HG03442 (cell line): Measurements from ENCODE around the gene PAPLN.
A peak's percentile ranks its signal among the peaks of the same experiment; 100 is the strongest.

ENCODE experiments used
- ATAC-seq: cut with Tn5 transposase; IDR thresholded peaks from one replicate; pipeline ENCODE4 v1.9.1; 2021; ENCODE audit warnings: mild to moderate bottlenecking, moderate library complexity; ENCODE audit not compliant: unreplicated experiment

The PAPLN gene

DNA sequence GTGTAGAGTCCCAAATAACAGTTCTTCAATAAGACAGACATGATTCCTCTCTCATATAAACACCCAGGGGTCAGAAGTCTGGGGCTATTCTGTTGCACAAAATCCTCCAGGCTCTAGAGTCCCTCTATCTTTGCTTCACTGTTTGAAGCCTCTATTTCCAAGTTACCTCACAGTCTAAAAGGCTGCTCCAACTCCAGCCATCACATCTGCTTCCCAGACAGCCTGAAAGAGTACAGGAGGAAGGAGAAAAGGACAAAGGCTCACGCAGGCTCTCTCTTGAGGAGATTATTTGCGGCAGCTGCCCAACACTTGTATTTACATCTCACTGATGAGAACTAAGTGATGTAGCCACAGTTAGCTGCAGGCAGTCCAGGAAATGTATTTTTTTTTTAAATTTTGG, 6.4 kb downstream of the PAPLN start:
- ATAC-seq = no peak

DNA sequence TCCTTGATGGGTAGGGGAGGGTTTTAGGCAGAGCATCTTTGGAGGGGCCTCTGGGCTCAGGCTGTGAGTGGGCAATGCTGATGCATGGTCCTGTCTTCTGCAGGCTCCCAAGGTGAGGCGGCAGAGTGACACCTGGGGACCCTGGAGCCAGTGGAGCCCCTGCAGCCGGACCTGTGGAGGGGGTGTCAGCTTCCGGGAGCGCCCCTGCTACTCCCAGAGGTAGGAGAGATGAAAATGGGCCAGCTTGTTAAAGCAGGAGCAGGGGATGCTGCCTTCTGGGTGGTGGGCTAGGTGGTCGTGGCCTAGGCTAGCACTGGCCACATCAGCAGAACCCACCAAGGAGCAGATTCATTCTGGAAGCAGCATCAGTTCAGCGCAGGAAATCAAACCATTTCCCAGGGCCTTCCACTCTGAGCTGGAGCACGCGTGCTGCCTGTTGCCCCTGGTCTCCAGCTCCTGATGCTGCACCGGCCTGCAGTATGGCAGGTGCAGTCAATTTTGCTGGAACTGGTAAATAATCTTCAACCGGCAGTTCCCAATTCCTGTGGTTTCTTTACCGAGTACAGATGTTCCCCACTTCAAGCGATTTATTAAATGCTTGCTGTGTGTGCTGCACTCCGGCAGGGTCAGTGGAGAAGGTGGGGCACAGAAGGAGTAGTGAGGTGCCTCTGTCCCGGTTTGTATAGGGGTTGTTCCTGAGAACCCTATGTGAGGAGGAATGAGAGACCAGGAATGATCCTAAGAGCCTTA, 7.4 kb downstream of the PAPLN start:
- ATAC-seq = no peak

DNA sequence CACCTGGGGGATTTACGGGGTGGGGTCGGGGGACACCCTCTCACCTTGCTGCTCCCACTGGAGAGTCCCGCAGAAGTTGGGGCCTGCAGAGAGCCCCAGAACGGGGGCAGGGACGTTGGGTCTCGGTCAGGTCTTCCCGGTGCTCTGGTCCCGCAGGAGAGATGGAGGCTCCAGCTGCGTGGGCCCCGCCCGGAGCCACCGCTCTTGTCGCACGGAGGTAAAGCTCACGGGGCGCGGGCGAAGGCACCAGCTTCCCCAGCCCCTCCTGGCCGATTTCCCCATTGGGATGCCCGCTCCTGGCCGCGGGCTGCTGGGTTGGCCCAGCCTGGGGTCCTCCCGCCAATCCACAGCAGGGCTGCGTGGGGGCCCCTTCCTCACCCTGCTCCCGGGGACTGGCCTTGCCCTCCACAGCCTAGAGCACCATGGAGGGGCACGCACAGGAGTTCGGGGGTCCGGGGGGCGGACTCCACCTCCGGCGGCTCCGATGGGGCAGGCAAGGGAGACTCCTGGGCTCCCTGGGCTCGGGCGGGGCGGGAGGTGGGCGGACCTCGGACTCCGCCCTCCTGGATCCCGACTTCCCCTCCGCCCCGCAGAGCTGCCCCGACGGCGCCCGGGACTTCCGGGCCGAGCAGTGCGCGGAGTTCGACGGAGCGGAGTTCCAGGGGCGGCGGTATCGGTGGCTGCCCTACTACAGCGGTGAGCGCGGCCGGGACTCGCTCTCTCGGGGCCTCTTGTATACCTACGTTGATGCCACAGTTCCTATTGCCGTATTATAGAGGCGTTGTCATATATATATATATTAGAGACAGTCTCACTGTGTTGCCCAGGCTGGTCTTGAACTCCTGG, 8.4 kb downstream of the PAPLN start:
- peak; percentile 39 for ATAC-seq

DNA sequence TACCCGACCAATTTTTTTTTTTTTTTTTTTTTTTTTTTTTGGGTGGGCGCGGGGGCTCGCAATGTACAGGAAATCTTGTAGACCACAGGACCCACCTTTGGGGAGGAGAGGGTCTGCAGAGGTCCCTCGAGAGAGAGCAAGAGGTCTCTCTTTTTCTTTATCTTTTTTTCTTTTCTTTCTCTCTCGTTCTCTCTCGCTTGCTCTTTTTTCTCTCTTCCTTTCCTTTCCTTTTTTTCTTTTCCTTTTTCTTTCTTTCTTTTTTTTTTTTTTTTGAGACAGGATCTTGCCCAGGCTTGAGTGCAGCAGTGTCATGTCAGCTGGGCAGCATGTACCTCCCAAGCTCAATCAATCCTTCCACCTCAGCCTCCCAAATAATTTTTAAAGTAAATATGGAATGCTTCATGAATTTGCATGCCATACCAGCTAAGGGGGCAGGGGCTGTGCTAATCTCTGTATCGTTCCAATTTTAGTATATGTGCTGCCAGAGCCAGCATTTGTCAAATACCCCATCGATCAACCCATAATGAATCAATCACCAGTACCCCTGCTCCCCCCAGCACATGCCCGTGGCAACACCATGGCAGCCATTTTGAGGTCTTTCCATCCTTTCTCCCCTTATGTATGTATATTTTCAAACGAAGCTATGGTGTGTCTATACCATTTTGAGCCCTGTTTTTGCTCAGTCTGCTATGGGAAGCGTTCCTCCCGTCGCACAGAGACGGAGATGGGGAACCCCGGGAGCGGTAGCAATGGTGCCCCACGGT, 9.3 kb downstream of the PAPLN start:
- no peak for ATAC-seq

DNA sequence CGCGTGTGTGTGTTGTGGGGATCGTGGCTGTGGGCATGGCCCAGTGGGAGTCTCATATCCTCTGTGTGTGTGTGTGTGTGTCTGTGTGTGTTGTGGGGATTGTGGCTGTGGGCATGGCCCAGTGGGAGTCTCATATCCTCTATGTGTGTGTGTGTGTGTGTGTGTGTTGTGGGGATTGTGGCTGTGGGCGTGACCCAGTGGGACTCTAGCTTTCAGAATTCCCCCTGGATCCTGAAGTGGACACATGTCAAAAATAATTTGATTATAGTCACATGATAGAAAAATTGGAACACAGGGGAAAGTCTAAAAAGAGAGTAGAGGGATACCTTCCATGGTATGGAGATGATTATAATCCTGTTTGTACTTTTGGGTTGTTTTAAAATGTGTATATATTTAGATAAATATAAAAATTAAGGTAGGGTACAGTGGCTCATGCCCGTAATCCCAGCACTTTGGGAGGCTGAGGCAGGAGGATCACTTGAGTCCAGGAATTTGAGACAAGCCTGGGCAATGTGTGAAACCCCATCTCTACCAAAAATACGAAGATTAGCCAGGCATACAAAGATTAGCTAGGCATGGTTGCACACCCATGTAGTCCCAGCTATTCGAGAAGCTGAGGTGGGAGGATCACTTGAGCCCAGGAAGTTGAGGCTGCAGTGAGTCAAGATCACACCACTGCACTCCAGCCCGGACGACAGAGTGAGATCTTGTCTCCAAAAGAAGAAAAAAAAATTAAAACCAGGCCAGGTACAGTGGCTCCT, 11.0 kb downstream of the PAPLN start:
- no peak for ATAC-seq

DNA sequence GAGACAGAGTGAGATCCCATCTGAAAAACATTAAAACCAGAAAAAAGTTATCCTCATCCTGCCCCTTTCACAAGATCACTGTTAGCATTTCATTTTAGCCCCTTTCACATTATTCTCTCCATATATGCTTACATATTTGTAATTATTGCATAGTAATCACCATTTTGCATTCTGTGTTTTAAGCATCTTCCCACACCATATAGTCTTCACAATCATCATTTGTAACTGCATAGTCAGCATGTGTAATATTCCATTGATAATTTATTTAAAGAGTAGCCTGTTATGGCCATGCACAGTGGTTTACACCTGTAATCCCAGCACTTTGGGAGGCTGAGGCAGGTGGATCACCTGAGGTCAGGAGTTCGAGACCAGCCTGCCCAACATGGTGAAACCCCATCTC, 11.8 kb downstream of the PAPLN start:
- ATAC-seq = no peak

DNA sequence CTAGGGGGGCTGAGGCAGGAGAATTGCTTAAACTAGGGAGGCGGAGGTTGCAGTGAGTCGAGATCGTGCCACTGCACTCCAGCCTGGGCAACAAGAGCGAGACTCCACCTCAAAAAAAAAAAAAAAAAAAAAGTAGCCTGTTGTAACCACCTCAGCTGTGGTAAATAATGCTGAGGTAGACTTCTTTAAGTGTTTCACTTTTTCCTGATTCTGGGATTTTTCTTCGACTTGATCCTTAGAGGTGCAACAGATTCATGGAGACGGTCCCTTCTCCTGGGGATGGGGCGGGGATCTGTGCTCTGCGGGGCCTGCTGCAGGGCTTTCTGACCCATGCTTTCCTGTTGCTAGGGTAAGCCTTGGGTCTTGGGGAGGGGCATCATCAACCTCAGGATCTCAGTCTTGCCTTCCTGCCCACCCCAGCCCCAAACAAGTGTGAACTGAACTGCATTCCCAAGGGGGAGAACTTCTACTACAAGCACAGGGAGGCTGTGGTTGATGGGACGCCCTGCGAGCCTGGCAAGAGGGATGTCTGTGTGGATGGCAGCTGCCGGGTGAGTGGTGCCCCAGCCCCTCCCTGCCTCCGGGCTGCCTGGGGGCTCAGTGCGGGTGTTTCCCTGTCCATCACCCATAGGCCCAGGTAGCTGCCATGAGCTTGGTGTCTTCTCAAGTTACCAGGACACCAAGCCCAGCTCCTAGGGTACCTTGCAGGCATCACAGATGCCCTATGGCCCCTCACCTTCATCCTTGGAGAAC, 12.4 kb downstream of the PAPLN start:
- ATAC-seq = no peak

DNA sequence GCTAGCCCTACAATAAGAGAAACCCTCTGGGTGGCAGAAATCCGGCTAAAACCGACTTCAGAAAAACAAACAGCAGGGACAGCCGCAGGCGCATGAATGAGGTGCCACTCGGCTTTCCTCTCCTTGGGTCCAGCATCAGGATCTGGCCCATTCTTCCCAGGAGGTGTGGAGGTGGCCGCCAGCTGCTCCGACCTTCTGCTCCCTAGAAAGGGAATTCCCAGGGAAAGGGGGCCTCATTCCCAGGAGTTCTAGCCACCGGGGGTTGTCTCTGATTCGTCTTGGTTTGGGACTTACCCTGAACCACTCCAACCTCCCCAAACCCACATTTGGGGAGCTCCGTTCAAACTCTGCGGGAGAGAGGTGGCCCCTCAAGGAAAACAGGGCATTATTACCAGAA, 13.0 kb downstream of the PAPLN start:
- no peak for ATAC-seq

DNA sequence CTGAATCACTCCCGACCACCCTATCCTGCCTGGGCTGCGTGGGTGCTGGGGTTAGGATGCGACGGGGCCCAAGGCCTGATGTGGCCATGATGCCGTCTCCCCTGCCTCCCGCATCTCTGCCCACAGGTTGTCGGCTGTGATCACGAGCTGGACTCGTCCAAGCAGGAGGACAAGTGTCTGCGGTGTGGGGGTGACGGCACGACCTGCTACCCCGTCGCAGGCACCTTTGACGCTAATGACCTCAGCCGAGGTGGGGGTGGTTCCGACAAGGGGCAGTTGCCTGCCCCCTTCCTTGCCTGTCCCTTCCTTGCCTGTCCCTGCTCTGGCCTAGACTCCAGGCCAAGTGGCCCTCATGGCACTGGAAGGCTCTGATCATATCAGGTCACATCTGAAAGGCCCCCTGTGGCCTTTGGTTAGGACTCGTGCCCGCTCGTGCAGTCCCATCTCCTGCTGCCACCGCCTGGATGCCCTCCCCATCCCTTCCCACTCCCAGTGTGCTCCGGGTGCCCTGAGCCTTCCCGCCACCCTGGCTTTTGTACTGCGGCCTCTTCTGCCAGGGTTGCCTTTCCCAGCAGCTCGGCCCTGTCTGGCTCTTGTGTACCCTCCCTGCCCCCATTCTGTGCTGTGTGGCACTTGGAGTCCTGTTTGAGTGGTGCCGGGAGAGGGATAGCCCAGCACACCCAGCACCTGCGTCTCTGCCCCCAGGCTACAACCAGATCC, 13.6 kb downstream of the PAPLN start:
- no peak for ATAC-seq

DNA sequence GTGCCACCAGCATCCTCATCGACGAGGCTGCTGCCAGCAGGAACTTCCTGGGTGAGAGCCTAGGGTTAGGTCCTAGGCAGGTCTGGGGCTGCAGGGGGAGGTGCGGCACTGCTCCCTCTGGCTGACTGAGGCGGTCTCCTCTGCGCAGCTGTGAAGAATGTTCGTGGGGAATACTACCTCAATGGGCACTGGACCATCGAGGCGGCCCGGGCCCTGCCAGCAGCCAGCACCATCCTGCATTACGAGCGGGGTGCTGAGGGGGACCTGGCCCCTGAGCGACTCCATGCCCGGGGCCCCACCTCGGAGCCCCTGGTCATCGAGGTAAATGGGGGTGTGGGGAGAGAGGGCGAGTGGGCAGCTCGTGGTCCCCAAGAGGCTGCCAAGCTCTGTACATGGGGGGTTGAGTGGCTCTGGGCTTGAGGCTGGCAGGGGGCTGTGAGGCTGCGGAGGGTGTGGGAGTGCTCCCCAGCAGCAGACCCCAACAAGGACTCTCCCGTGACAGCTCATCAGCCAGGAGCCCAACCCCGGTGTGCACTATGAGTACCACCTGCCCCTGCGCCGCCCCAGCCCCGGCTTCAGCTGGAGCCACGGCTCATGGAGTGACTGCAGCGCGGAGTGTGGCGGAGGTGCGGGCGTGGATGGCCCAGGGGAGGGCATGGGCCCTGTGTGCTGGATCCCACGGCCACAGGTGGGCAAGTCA, 14.4 kb downstream of the PAPLN start:
- ATAC-seq = no peak

DNA sequence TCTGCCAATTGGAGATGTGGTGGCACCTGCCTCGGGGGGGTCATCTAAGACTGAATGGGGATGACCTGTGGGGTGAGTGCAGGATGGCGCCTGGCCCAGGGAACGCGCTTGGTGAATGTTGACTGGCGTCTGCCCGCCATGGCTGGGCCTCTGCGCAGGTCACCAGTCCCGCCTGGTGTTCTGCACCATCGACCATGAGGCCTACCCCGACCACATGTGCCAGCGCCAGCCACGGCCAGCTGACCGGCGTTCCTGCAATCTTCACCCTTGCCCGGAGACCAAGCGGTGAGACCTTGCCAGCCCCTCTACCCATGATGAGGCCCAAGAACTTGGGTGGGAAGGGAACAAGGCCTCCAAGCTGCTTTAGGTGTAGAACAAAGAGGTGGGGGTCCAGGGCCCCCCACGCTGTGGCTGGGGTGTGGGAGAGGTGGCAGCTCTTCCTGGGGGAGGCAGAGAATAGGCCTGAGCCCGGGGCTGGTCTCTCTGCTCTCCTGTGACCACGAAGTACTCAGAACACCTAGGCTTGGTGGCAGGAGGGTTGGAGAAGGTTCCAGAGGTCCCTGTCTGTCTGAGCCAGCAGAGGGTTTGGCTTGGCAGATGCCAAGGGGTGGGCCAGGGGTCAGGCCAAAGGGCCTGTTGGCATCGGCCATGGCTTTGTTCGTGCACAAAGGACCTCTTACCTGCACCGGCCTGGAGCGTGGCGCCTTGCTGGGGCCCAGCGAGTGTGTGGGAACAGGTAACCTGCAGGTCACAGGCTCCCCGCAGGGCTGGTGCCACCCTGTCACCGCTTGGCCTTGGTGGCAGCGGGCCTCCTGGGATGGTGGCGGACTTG, 15.4 kb downstream of the PAPLN start:
- ATAC-seq = no peak

DNA sequence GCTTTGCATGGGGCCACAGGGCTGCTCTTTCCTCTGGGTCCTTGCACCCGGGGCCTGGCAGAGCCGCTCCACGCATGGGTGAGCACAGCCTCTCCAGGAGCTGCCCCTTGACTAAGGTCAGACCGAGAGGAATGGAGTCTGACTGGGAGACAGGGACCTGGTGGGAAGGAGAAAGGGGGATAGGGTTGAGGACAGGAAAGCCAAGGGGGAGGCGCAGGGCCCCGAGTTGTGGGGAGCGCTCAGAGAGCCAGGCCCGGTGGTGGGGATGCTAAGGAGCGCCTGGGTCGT, 16.0 kb downstream of the PAPLN start:
- no peak for ATAC-seq

DNA sequence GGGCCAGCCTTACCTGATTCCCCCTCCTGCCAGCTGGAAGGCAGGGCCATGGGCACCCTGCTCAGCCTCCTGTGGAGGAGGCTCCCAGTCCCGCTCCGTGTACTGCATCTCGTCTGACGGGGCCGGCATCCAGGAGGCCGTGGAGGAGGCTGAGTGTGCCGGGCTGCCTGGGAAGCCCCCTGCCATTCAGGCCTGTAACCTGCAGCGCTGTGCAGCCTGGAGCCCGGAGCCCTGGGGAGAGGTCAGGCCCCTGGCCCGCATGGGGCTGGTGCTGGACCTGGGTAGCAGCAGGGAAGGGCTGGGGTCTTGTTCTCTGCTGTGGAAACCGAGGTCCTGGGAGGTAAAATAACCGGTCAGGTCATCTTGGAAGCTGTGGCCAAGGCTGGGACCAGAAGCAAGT, 16.4 kb downstream of the PAPLN start:
- ATAC-seq = no peak

DNA sequence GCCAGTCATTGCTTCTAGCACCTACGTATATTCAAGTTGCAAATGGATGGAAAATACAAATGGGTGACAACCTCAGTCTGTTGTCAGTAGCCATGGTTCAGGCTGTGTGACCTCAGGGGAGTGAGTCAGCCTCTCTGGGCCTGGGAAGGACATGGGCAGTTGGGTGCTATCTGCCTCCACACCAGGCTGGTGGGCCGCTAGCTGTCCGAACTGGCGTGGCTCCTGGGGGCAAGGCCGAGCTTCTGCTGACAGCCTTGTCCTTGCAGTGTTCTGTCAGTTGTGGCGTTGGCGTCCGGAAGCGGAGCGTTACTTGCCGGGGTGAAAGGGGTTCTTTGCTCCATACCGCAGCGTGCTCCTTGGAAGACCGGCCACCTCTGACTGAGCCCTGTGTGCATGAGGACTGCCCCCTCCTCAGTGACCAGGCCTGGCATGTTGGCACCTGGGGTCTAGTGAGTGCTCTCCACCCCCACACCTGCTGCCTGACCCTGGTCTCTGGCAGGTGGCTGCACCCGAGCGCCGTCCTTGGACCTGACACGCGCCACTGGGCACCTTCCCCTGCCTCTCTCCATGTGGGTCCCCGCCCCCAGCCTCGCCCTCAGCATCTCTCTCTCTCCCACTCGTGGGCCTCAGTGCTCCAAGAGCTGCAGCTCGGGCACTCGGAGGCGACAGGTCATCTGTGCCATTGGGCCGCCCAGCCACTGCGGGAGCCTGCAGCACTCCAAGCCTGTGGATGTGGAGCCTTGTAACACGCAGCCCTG, 17.1 kb downstream of the PAPLN start:
- no peak for ATAC-seq

DNA sequence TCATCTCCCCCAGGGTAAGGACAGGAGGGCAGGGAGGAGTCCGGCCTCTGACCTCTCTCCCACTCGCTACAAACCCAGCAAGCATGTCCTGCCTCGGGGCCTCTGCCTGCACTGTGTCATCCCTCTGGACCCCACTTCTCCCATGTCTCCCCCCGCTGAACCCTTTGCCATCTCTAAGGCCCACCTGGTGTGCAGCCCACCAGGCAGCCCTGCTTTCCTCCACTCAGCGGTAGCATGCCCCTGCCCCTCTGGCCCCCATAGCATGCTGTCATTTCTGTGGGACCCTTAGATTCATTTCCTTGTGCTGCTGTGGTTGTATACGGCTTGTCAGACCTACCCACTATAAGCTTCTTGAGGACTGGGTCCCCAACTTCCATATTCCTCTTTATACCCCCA, 17.7 kb downstream of the PAPLN start:
- ATAC-seq = no peak

DNA sequence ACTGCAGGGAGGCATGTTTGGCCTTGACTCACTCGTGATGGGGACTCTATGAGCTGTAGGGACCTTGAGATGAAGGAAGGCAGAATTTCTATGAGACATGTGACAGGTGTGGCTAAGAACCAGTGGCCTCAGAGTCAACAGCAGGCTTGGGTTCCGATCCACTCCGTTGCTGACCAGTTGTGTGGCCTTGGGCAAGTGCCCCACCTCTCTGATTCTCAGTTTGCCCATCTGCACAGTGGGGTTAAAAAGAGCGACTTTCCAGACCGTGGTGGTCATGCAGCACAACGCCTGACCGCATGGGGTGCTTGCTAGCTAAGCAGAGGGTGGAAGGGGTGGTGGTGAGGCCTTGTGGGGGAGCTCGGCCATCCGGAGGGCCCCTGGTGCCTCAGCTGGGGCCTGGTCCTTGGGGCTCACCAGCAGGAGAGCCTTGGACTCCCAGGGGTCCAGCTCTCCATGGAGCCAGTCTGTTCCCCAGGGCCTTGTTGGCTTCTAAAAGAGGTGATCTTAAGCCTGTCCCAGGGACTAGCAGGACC, 18.5 kb downstream of the PAPLN start:
- no peak for ATAC-seq

DNA sequence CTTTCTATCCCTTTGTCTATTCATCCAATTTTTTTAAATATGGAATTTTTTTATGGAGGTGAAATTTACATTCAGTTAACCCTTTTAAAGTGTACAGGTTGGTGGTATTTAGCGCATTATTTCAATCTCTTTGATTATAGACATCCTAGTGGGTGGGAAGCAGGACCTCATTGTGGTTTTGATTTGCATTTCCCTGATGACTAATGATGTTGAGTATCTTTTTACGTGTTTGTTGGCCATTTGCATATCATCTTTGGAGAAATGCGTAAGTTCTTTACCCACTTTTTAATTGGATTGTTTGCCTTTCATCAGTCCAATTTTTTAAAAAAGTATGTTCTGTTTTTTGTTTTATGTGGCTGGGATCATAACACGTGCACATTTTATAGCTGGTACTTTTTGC, 20.8 kb downstream of the PAPLN start:
- no peak for ATAC-seq
